Mucosa of stomach (tissue), 1 donor: Measurements from ENCODE around the gene CDC42.
"Not testable (repeated sequence)": the region's sequence is repeated elsewhere in the genome, so short reads cannot be mapped to it uniquely, and the experiment has no call there.

Source experiments
- H3K27me3 ChIP-seq: one replicate; pipeline ENCODE4 v1.7.0; 2013; ENCODE audit warnings: mild to moderate bottlenecking, low read length; ENCODE audit not compliant: control insufficient read depth, insufficient read depth
- H3K36me3 ChIP-seq: one replicate; pipeline ENCODE4 v1.7.0; 2013; ENCODE audit warnings: low read length; ENCODE audit not compliant: control insufficient read depth, insufficient read depth
- H3K4me1 ChIP-seq: one replicate; pipeline ENCODE4 v1.7.0; 2013; ENCODE audit warnings: mild to moderate bottlenecking, low read length; ENCODE audit not compliant: control insufficient read depth, insufficient read depth
- H3K4me3 ChIP-seq: one replicate; pipeline ENCODE4 v1.7.0; 2013; ENCODE audit warnings: low read length
- H3K9ac ChIP-seq: one replicate; pipeline ENCODE4 v1.7.0; 2013; ENCODE audit warnings: mild to moderate bottlenecking, low read length, moderate library complexity
- H3K9me3 ChIP-seq: one replicate; pipeline ENCODE4 v1.7.0; 2013; ENCODE audit warnings: mild to moderate bottlenecking, low read length, moderate library complexity; ENCODE audit not compliant: control insufficient read depth
- donor health status: Pancreatic carcinoma.

Gene CDC42

GRCh38 chr1:22052115-22053016 is at the start of gene CDC42:
CDC42 (plus strand) TSS chr1:22052709; CDS start chr1:22078479, 25,770 bp downstream.
- Histone ChIP-seq H3K4me3 (peak within 1 kb of the TSS; percentile 54), H3K9me3 (no peaks in the 10 kb centered on the region), H3K36me3 (no peaks in the 10 kb centered on the region), H3K9ac (peak within 1 kb of the TSS; percentile 94), H3K4me1 (peaks cover 23% of the 10 kb centered on the region), H3K27me3 (no peaks in the 10 kb centered on the region)

- not testable (repeated sequence) for H3K9me3 ChIP-seq, H3K9ac ChIP-seq, H3K4me1 ChIP-seq, H3K27me3 ChIP-seq, H3K4me3 ChIP-seq, H3K36me3 ChIP-seq
Observed at GRCh38 chr1:22002875-22003274, 49.6 kb upstream of the CDC42 start.

- not testable (repeated sequence) for H3K9ac ChIP-seq, H3K4me3 ChIP-seq, H3K36me3 ChIP-seq, H3K4me1 ChIP-seq, H3K27me3 ChIP-seq, H3K9me3 ChIP-seq
Observed at GRCh38 chr1:22003959-22004358, 48.5 kb upstream of the CDC42 start.

- H3K27me3 ChIP-seq, H3K9ac ChIP-seq, H3K9me3 ChIP-seq, H3K4me1 ChIP-seq, H3K36me3 ChIP-seq, H3K4me3 ChIP-seq: not testable (repeated sequence)
Observed at GRCh38 chr1:22005261-22006149, 47.0 kb upstream of the CDC42 start.

- H3K36me3 ChIP-seq, H3K9me3 ChIP-seq, H3K4me3 ChIP-seq, H3K4me1 ChIP-seq, H3K27me3 ChIP-seq, H3K9ac ChIP-seq: not testable (repeated sequence)
Observed at GRCh38 chr1:22006736-22007135, 45.8 kb upstream of the CDC42 start.

GRCh38 chr1:22007262-22007661 is 45.2 kb upstream of the CDC42 start:
- not testable (repeated sequence) for H3K9me3 ChIP-seq, H3K4me3 ChIP-seq, H3K4me1 ChIP-seq, H3K36me3 ChIP-seq, H3K9ac ChIP-seq, H3K27me3 ChIP-seq

- not testable (repeated sequence) for H3K9ac ChIP-seq, H3K4me3 ChIP-seq, H3K27me3 ChIP-seq, H3K9me3 ChIP-seq, H3K36me3 ChIP-seq, H3K4me1 ChIP-seq
Observed at GRCh38 chr1:22009566-22009965, 42.9 kb upstream of the CDC42 start.

- H3K4me3 ChIP-seq, H3K4me1 ChIP-seq, H3K36me3 ChIP-seq, H3K9me3 ChIP-seq, H3K27me3 ChIP-seq, H3K9ac ChIP-seq: not testable (repeated sequence)
Observed at GRCh38 chr1:22012752-22013151, 39.8 kb upstream of the CDC42 start.

- H3K9me3 ChIP-seq, H3K4me1 ChIP-seq, H3K4me3 ChIP-seq, H3K36me3 ChIP-seq, H3K27me3 ChIP-seq, H3K9ac ChIP-seq: not testable (repeated sequence)
Observed at GRCh38 chr1:22014575-22015206, 37.8 kb upstream of the CDC42 start.

GRCh38 chr1:22018583-22019559 is 33.6 kb upstream of the CDC42 start:
- Histone ChIP-seq H3K9ac (no peak overlapping the region), H3K4me3 (no peak overlapping the region), H3K4me1 (peaks cover 4% of the 10 kb centered on the region), H3K27me3 (no peaks in the 10 kb centered on the region), H3K9me3 (no peaks in the 10 kb centered on the region), H3K36me3 (no peaks in the 10 kb centered on the region)

GRCh38 chr1:22021061-22021460 is 31.4 kb upstream of the CDC42 start:
- H3K9ac ChIP-seq, result no peak overlapping the region
- H3K9me3 ChIP-seq, result no peaks in the 10 kb centered on the region
- no peak overlapping the region for H3K4me3 ChIP-seq

More at GRCh38 chr1:22021061-22021460, 31.4 kb upstream of the CDC42 start:
- H3K27me3 ChIP-seq, result no peaks in the 10 kb centered on the region
- peaks cover 4% of the 10 kb centered on the region for H3K4me1 ChIP-seq
- no peaks in the 10 kb centered on the region for H3K36me3 ChIP-seq
